Bronchial epithelial cell (primary cell): ENCODE measurements around the gene FBXO17. TPM values are rescaled to one million over a fixed set of nuclear protein-coding genes. Genes with fewer than 3 reads are reported as not detected.
A peak's percentile ranks its signal among the peaks of the same experiment; 100 is the strongest.

ENCODE experiments used
- DNase-seq: peaks from one replicate; pipeline ENCODE4 v3.0.0-alpha.2; 2010; ENCODE audit warnings: low read depth
- FAIRE-seq: peaks from 2 replicates; lab custom pipeline; 2011; peaks lifted over from hg19 to GRCh38; lab: Jason Lieb, UNC
- H3K27me3 ChIP-seq: 2 replicates; pipeline ENCODE4 v1.5.1; 2011; ENCODE audit warnings: low read length; ENCODE audit not compliant: control insufficient read depth, insufficient read depth
- H3K36me3 ChIP-seq: 2 replicates; pipeline ENCODE4 v1.5.1; 2011; ENCODE audit warnings: low read length; ENCODE audit not compliant: control insufficient read depth, insufficient read depth
- H3K4me3 ChIP-seq: 2 replicates; pipeline ENCODE4 v1.5.1; 2011; ENCODE audit warnings: mild to moderate bottlenecking, low read depth, low read length, control low read depth
- CTCF ChIP-seq: IDR thresholded peaks from 2 replicates; pipeline ENCODE4 v1.5.1; 2011; ENCODE audit warnings: mild to moderate bottlenecking, moderate library complexity, low read length, control low read depth, inconsistent platforms; ENCODE audit not compliant: insufficient read depth, severe bottlenecking
- total RNA-seq: library from RNA; depleted of rRNA; stranded (reverse); fragments of >200 nt; gene quantifications from 2 replicates; pipeline ENCODE4 v1.2.1, GENCODE V29; 2014

Gene FBXO17
- total RNA-seq, 1 donor from 2014 or later: 11.6 TPM

GRCh38 chr19:38978326-38978689 lies 2.8 kb upstream of the FBXO17 start:
- H3K36me3 ChIP-seq: no peaks in the 10 kb centered on the region
- TF ChIP-seq CTCF: no peak
- FAIRE-seq: no peak
- no peak overlapping the region for H3K4me3 ChIP-seq
- DNase-seq: no peak
- H3K27me3 ChIP-seq: no peaks in the 10 kb centered on the region

DNA sequence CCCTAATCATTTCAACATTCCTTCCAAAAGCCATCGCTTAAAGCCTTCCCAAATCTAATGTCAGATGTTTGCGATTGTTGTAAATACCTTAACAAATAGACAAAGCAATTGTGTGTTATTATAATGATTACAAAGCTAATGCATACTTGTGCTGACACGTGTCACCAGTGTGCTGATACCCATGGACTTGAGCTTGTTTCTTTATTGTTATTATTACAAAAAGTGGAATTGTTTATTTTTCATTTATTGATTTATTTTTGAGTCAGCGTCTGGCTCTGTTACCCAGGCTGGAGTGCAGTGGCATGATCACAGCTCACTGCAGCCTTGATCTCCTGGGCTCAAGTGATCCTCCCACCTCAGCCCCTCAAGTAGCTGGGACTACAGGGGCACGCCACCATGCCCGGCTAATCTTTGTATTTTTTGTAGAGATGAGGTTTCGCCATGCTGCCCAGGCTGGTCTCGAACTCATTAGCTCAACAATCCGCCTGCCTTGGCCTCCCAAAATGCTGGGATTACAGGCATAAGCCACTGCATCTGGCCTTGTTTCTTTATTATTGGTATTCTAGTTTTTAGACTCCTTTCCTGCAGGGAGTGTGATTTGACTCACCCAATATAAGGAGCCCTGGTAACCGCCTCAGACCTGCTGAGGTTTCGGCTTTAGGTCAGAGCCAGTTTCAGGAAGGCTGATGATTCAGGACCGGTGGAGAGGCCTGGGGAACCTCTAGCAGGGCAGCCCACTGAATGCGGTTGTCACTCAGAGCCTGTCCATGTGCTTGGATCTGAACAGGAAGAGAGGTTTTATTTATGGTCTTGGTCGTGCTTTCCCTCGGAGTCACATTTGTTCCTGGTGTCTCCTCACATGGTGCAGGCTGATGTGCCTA lies 2.1 kb upstream of the FBXO17 start:
- Histone ChIP-seq H3K4me3 (no peak overlapping the region), H3K36me3 (no peaks in the 10 kb centered on the region), H3K27me3 (no peaks in the 10 kb centered on the region)
- peak; percentile 55 for DNase-seq
- FAIRE-seq: no peak
- TF ChIP-seq CTCF: no peak

DNA sequence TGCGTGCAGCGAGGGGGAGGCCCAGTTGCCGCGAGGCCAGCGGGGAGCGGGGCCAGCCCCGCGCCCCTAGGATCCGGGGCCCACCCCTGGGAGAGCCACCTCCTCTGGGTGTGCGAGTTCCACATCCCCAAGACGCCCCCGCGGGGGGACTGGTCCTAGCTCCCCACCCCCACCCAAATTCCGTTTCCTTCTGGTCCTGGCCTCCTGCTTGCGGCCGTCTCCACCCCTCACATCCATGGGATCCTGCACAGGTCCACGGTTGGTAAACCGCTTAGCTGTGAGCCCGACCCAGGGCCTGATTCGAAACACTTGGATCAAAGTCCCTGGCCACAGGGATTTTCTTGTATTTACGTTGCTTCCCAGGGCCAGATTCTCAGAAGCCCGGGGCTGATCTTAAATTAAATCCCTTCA lies 324 bp upstream of the FBXO17 start:
- no peak for FAIRE-seq
- H3K36me3 ChIP-seq: no peaks in the 10 kb centered on the region

GRCh38 chr19:38974624-38975213 lies 823 bp downstream of the FBXO17 start:
- Histone ChIP-seq H3K27me3 (no peaks in the 10 kb centered on the region), H3K4me3 (peak overlapping the region; percentile 64), H3K36me3 (no peaks in the 10 kb centered on the region)
- no peak for DNase-seq
- TF ChIP-seq CTCF: no peak
- no peak for FAIRE-seq

More for the DNA sequence above, 324 bp upstream of the FBXO17 start:
- TF ChIP-seq CTCF: no peak
- no peak for DNase-seq
- peak overlapping the region; percentile 64 for H3K4me3 ChIP-seq
- H3K27me3 ChIP-seq: no peaks in the 10 kb centered on the region

DNA sequence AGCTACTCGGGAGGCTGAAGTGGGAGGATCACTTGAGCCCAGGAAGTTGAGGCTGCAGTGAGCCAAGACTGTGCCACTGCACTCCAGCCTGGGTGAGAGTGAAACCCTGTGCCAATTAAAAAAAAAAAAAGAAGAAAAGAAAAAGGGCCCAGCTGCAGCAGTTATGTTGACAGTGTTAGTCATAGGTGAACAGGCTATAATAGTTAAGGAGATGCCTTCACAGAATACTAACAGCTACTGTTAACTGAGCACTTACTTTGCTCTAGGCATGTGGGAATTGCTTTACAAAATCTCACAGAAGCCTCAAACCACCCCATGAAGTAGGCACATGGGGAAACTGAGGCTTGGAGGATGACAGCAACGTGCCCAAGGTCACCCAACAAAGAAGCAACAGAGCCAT lies 3.9 kb downstream of the FBXO17 start:
- Histone ChIP-seq H3K4me3 (no peak overlapping the region), H3K27me3 (no peaks in the 10 kb centered on the region), H3K36me3 (no peaks in the 10 kb centered on the region)
- no peak for DNase-seq
- no peak for FAIRE-seq
- TF ChIP-seq CTCF: no peak
